GM23248 (cell line): ENCODE measurements around the gene SLC50A1. TPM values are rescaled to one million over a fixed set of nuclear protein-coding genes. Genes with fewer than 3 reads are reported as not detected.

Experiments used
- DNase-seq: peaks from one replicate; pipeline ENCODE4 v3.0.0-alpha.2; 2015
- H2AFZ ChIP-seq: fragments of 200-600 bp; sonication (generic); 2 replicates; pipeline ENCODE4 v1.6.1; 2016; ENCODE audit warnings: antibody characterized with exemption
- H3F3A ChIP-seq: fragments of 200-600 bp; sonication (generic); 2 replicates; pipeline ENCODE4 v1.6.1; 2016; ENCODE audit warnings: mild to moderate bottlenecking, antibody characterized with exemption, mixed run types; ENCODE audit not compliant: insufficient read depth
- H3K27ac ChIP-seq: fragments of 200-600 bp; sonication (generic); 2 replicates; pipeline ENCODE4 v1.5.1; 2016; ENCODE audit warnings: mild to moderate bottlenecking
- H3K27me3 ChIP-seq: fragments of 200-600 bp; sonication (generic); replicated peaks from 2 replicates; pipeline ENCODE4 v1.6.1; 2016; ENCODE audit warnings: mild to moderate bottlenecking; ENCODE audit not compliant: insufficient read depth
- H3K36me3 ChIP-seq: fragments of 200-600 bp; sonication (generic); 2 replicates; pipeline ENCODE4 v1.6.1; 2016; ENCODE audit warnings: low read depth, mild to moderate bottlenecking
- H3K4me1 ChIP-seq: fragments of 200-600 bp; sonication (generic); 2 replicates; pipeline ENCODE4 v1.6.1; 2016; ENCODE audit warnings: mild to moderate bottlenecking; ENCODE audit not compliant: insufficient read depth
- H3K4me2 ChIP-seq: fragments of 200-600 bp; sonication (generic); one replicate; pipeline ENCODE4 v1.6.1; 2016; ENCODE audit warnings: mild to moderate bottlenecking; ENCODE audit not compliant: unreplicated experiment
- H3K4me3 ChIP-seq: fragments of 200-600 bp; sonication (generic); 2 replicates; pipeline ENCODE4 v1.5.1; 2016; ENCODE audit warnings: mild to moderate bottlenecking
- H3K79me2 ChIP-seq: fragments of 200-600 bp; sonication (generic); 2 replicates; pipeline ENCODE4 v1.6.1; 2016; ENCODE audit warnings: mild to moderate bottlenecking; ENCODE audit not compliant: insufficient read depth
- H3K9ac ChIP-seq: fragments of 200-600 bp; sonication (generic); 2 replicates; pipeline ENCODE4 v1.6.1; 2016; ENCODE audit warnings: mild to moderate bottlenecking
- H3K9me2 ChIP-seq: fragments of 200-600 bp; sonication (generic); 2 replicates; pipeline ENCODE4 v1.6.1; 2016; ENCODE audit warnings: mixed run types, mild to moderate bottlenecking, moderate library complexity; ENCODE audit not compliant: insufficient read depth
- H3K9me3 ChIP-seq: fragments of 200-600 bp; sonication (generic); one replicate; pipeline ENCODE4 v1.6.1; 2017; ENCODE audit warnings: low read depth
- H4K20me1 ChIP-seq: fragments of 200-600 bp; sonication (generic); 2 replicates; pipeline ENCODE4 v1.6.0; 2016; ENCODE audit not compliant: insufficient read depth
- EZH2 ChIP-seq: fragments of 200-600 bp; sonication (generic); IDR thresholded peaks from 2 replicates; pipeline ENCODE4 v1.6.1; 2018; ENCODE audit warnings: antibody characterized with exemption, mild to moderate bottlenecking; ENCODE audit not compliant: insufficient read depth, poor library complexity, severe bottlenecking
- EZH2phosphoT487 ChIP-seq: fragments of 200-600 bp; sonication (generic); IDR thresholded peaks from 2 replicates; pipeline ENCODE4 v1.6.1; 2018; ENCODE audit warnings: antibody characterized with exemption, moderate library complexity, mild to moderate bottlenecking, low read depth; ENCODE audit not compliant: insufficient read depth
- WGBS, 2 experiments: methylation state at CpG; one replicate each; pipeline ENCODE4 v1.1.6; 2015 to 2017; ENCODE audit warnings: low lambda C conversion rate in 2 of 2, low coverage in 1 of 2; ENCODE audit errors: missing lambda C conversion rate in 2 of 2; 5-methylcytosine and 5-hydroxymethylcytosine counted together
- in situ Hi-C: fragments of 300-500 bp; cut with MboI; formaldehyde crosslinking; loops from 2 replicates; pipeline ENCODE4 v1.15.0; 2020
- polyA plus RNA-seq: library from polyadenylated mRNA; unstranded; fragments of >200 nt; fragmentation: Nextera tagmentation; extraction: Ambion mirVana; gene quantifications from 2 replicates; pipeline ENCODE4 v1.2.1, GENCODE V29; 2016
- total RNA-seq: library from RNA; depleted of rRNA; stranded (reverse); fragments of >200 nt; shearing (Covaris generic); gene quantifications from 2 replicates; pipeline ENCODE4 v1.2.3, GENCODE V29; 2014

The SLC50A1 gene
- total and polyA plus RNA-seq, 2 experiments from 2014 or later: 33.4 to 55.1 TPM

- Histone ChIP-seq H3K9me3 (no peaks in the 10 kb centered on the region), H3K27ac (no peak overlapping the region), H3K4me1 (peaks cover 11% of the 10 kb centered on the region), H3K9ac (no peak overlapping the region), H3F3A (peaks cover 17% of the 10 kb centered on the region), H3K36me3 (peaks cover 6% of the 10 kb centered on the region; the same call in 1 of the 2 replicates), H2AFZ (no peak overlapping the region), H4K20me1 (no peaks in the 10 kb centered on the region), H3K4me2 (no peak overlapping the region), H3K27me3 (no peaks in the 10 kb centered on the region), H3K4me3 (no peak overlapping the region), H3K79me2 (peaks cover 32% of the 10 kb centered on the region), H3K9me2 (no peaks in the 10 kb centered on the region)
- DNase-seq: no peak
- WGBS, 2 experiments: 52 to 54% methylated on average over 10 of the region's 10 CpGs
- in situ Hi-C loops: loop anchor here (5.0 kb wide), 1 partner anchor 76 kb away; no protein-coding TSS in a partner anchor
- TF ChIP-seq EZH2 (no peak), EZH2phosphoT487 (no peak)
Measured at GRCh38 chr1:155168456-155169210, 33.0 kb downstream of the SLC50A1 start.

GRCh38 chr1:155169541-155169940 is 33.9 kb downstream of the SLC50A1 start:
- no peak overlapping the region for H3K4me2 ChIP-seq
- no peaks in the 10 kb centered on the region for H3K9me2 ChIP-seq
- H3K9ac ChIP-seq: no peak overlapping the region
- H3K4me3 ChIP-seq: no peak overlapping the region
- H3F3A ChIP-seq: peaks cover 17% of the 10 kb centered on the region
- H3K27me3 ChIP-seq: no peaks in the 10 kb centered on the region
- H2AFZ ChIP-seq: no peak overlapping the region
- no peaks in the 10 kb centered on the region for H4K20me1 ChIP-seq
- H3K36me3 ChIP-seq: peaks cover 6% of the 10 kb centered on the region; the same call in 1 of the 2 replicates
- no peak for DNase-seq
- in situ Hi-C loops: loop anchor here (5.0 kb wide), 1 partner anchor 77 kb away; no protein-coding TSS in a partner anchor
- TF ChIP-seq EZH2: no peak
- TF ChIP-seq EZH2phosphoT487: no peak
- H3K9me3 ChIP-seq: no peaks in the 10 kb centered on the region
- H3K27ac ChIP-seq: no peak overlapping the region
- peaks cover 32% of the 10 kb centered on the region for H3K79me2 ChIP-seq
- H3K4me1 ChIP-seq: peaks cover 11% of the 10 kb centered on the region
- 40 to 42% methylated on average over 5 of the region's 5 CpGs for WGBS, 2 experiments

- Histone ChIP-seq H4K20me1 (no peaks in the 10 kb centered on the region), H3K27me3 (no peaks in the 10 kb centered on the region), H3K4me1 (peaks cover 11% of the 10 kb centered on the region), H3K79me2 (peaks cover 32% of the 10 kb centered on the region), H3K9me2 (no peaks in the 10 kb centered on the region), H3K27ac (no peak overlapping the region), H3F3A (peaks cover 17% of the 10 kb centered on the region), H3K9ac (no peak overlapping the region), H3K4me2 (no peak overlapping the region), H3K4me3 (no peak overlapping the region), H3K36me3 (peaks cover 6% of the 10 kb centered on the region; the same call in 1 of the 2 replicates), H3K9me3 (no peaks in the 10 kb centered on the region), H2AFZ (no peak overlapping the region)
- 78 to 100% methylated on average over 1 to 2 of the region's 2 CpGs for WGBS, 2 experiments
- TF ChIP-seq EZH2: no peak
- TF ChIP-seq EZH2phosphoT487: no peak
- DNase-seq: no peak
- in situ Hi-C loops: no loop called here
Measured at GRCh38 chr1:155170101-155170785, 34.6 kb downstream of the SLC50A1 start.

GRCh38 chr1:155170806-155171205 is 35.2 kb downstream of the SLC50A1 start:
- H3K9me3 ChIP-seq: no peaks in the 10 kb centered on the region
- no peak overlapping the region for H3K4me2 ChIP-seq
- H3K4me1 ChIP-seq: peaks cover 11% of the 10 kb centered on the region
- TF ChIP-seq EZH2phosphoT487: no peak
- no peak for TF ChIP-seq EZH2
- H3K9ac ChIP-seq: no peak overlapping the region
- no peaks in the 10 kb centered on the region for H4K20me1 ChIP-seq
- H3F3A ChIP-seq: peaks cover 17% of the 10 kb centered on the region
- H3K27ac ChIP-seq: no peak overlapping the region
- H3K79me2 ChIP-seq: peaks cover 32% of the 10 kb centered on the region
- DNase-seq: no peak
- H3K9me2 ChIP-seq: no peaks in the 10 kb centered on the region
- H3K4me3 ChIP-seq: no peak overlapping the region
- peaks cover 6% of the 10 kb centered on the region; the same call in 1 of the 2 replicates for H3K36me3 ChIP-seq
- WGBS, 2 experiments: 85 to 87% methylated on average over 7 of the region's 7 CpGs
- no peak overlapping the region for H2AFZ ChIP-seq
- in situ Hi-C loops: no loop called here
- no peaks in the 10 kb centered on the region for H3K27me3 ChIP-seq
